Hematopoietic multipotent progenitor cell treated with erythropoietin and hydrocortisone succinate and interleukin-3 and kit ligand, for 15 days (in vitro differentiated cells): ENCODE data around the gene MED4.

Experiments
- DNase-seq: peaks from one replicate; pipeline ENCODE4 v3.0.0-alpha.2; 2015; ENCODE audit warnings: low spot score

MED4 gene, protein sequence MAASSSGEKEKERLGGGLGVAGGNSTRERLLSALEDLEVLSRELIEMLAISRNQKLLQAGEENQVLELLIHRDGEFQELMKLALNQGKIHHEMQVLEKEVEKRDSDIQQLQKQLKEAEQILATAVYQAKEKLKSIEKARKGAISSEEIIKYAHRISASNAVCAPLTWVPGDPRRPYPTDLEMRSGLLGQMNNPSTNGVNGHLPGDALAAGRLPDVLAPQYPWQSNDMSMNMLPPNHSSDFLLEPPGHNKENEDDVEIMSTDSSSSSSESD

DNA sequence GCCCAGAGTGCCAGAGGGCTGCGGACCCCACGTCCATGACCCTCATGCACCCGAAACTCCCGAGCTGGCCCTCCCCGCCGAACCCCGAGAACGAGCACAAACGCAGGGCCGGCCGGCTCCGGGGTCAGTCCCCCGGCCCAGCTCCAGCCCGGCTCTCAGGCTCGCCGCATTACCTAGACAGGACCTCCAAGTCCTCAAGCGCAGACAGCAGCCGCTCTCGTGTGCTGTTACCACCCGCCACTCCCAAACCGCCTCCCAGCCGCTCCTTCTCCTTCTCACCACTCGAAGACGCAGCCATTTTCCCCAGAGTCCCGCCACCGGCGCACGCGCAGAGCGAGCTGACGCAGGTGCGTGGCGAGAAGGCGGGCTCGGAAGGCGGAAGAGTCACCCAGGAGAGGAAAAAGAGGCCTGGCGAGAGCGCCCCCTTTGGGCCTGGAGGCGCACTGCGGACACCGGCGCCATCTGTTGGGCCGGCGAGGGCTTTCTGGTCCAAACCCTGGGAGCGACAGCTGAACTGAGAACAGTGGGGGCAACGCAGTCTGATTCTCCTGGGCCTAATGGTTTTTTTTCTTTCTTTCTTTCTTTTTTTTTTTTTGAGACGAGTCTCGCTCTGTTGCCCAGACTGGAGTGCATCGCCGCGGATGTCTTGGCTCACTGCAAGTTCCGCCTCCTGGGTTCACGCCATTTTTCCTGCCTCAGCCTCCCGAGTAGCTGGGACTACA is at the start of gene MED4:
TSS of gene MED4 (minus strand) at position 324 of the 722 bp plus-strand sequence. CDS start at position 298, 26 bp downstream.
- DNase-seq = peak; percentile 97

DNA sequence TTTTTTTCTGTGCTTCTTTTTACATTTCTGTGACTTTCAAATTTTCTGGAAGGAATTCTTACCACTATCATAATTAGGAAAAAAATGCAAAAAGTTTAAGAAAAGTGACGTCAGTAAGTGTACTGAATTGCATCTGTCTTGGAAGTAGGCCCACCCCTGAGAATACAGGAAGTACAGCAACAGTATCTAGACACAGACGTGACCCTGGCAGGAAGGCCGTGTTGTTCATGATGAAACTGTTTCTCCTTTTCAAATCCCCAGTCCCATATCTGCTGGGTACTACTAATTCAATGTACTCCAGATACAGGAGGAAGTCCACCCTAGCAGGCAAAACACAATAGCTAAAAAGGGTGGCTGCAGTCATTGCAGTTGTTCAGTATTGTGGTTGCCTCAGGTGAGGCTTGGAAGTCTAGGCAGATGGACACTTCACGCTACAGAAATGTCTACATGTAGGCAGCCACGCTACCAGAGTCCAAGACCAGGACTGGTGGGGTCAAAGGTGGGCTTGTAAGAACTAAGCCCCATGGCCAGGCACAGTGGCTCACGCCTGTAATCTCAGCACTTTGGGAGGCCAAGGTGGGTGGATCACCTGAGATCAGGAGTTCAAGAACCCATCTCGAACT is 49.6 kb upstream of the MED4 start:
- no peak for DNase-seq

DNA sequence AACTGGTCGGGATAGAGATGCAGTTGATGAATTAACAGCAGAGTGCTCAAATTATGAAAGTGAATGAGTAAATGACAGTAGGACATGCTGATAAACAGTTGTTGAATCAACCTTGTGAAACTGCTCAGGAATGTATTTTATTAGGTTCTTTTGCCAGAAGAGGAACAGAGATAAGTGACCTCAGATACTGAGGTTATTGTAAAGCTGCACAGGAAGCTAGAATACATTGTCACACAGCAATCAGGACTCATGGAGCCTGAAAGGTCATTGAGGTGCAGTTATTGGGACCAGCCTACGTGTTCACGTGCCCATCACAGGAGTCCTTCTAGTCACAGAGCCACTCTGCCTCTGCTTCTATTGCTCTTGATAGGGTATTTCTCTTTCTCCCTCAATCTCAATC is 47.5 kb upstream of the MED4 start:
- no peak for DNase-seq

DNA sequence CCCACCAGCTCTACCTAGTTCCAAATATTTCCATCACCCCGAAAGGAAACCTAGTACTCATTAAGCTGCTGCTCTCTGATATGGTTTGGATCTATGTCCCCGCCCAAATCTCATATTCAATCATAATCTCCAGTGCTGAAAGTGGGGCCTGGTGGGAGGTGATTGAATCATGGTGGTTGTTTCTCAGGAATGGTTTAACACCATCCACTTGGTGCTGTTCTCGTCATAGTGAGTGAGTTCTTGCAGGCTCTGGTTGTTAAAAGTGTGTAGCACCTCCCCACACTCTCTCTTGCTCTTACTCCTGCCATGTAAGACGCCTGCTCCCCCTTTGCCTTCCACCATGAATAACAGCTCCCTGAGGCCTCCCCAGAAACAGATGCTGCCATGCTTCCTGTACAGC is 43.4 kb upstream of the MED4 start:
- DNase-seq = no peak

DNA sequence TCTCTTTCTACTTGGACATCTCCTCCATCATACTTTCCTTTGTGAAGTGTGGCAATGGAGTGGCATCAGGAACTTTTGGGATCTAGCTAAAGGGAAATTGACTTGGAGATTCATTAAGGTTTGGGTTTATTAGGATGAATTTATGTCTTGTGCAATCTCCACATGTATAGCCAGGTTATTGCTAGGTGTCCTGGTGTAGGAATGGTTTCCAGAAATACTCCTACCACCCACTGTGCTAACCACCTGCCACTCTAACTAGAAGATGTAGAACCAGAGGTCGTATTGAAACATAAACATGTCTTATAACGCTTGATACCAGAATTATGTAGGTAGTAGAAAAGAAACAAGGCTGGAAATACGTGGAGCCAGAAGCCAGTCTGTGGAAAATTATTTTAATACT is 38.1 kb upstream of the MED4 start:
- DNase-seq = no peak

DNA sequence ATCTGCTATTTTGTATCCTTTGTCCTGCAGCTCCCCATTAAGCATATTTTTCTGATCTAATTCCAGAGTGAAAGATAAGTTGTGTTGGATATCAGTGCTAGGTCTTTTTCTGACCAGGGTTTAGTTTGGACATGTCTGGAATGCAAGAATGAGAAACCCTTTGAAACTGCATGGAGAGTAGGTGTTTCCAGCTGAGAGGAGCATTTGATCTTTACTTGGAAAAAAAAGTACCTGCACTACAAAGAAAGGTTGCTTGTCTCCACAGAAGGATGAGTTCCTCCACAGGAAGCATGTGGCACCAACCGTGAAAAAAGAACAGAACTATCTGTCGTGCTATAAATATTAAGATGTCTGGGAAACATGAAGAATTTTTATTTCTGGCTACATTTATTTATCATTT is 36.6 kb upstream of the MED4 start:
- DNase-seq = no peak

DNA sequence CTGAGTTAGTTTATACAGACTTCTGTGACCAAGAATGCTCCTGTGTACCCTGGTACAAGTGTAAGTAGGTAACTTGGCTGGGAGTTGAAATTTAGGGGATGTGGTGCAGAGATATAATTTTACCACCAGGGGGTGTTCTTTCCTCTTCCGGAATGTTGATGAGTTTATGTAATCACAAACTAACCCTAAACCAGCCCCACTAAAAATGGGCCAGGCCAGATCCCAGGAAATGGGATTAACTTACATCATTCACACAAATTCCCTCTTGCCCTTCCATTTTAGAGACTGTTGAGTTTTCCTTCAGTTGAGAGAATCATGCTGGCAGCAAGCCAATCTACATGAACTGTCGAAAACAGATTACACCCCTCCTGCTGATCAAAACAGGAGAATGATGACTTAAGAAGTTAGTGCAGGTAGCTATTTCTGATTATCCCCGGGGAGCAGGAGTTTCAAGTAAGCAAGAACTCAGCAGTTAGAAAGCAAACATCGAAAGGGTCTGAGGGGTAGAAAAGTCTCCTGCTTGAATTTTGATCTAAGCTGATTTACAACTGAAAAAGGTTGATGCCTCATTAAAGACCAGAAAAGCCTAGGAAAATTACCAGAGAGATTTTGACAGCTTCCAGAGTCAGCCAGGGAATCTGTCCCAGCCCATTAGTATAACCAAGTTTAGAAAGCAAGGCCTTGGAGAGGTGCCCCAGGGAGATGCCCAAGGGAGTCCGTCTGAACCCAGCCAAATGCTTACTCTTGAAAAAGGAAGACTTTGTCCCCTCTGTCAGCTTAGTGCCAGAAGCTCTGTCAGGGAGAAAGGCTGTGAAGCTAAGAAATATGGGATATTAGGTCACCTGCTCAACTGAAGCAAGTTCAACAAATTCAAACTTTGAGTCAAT is 32.3 kb upstream of the MED4 start:
- DNase-seq = peak; percentile 80

DNA sequence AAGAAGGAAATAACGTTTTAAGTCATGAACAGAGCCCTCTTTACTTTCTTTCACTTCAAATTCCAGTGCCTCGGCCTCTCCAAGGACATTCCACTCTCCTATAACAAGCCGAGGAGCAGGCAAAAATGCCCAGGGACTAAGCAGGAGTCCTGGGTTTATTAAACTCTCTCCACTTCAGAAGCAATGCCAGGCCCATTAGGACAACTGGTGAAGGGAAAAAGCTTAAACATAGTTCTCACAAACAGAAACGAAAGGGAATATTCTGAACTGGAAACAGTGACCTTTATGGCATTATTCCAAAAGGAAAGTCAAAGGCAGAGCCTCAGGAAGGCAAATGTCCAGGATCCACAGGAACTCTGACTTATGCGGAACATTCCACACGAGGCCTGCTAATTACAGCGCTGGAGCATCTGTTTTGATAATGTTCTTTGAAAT is 30.9 kb upstream of the MED4 start:
- DNase-seq = no peak

DNA sequence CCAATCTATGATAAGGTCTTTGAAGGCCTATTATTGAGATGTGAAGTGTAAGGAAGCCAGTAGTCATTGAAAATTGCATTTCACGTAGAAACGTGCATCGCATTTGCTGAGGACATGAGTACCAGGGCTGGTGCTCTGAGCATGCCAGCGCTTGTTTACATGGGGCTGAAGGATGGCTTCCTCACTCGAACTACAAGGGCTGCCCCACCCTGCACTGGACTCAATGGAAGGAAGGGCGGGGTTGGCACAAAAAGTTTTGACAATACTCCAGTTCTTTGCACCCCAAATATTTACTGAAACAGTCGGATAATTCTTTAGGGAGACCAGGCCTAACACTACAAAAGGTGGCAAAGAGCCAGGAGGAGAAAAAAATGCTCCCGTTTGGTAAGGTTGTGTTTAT is 28.9 kb upstream of the MED4 start:
- DNase-seq = no peak

DNA sequence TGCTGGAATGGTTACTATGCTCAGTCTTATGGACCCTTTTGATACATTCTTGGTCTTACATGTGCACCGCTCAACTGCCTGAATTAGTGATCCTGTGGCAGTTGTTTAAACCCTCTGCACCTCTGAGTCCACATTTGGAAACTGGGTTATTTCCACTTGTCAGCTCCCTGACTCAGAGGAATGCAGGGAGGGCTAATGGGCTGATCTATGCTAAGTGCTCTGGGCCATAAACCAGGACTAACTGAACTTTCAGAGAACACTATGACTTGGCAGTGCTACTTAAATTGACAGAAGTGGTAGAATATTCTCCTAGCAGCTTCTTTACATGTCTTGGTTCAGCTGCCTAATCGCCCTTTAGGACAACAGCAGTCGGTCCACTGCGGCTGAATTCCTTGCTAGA is 26.8 kb upstream of the MED4 start:
- no peak for DNase-seq

DNA sequence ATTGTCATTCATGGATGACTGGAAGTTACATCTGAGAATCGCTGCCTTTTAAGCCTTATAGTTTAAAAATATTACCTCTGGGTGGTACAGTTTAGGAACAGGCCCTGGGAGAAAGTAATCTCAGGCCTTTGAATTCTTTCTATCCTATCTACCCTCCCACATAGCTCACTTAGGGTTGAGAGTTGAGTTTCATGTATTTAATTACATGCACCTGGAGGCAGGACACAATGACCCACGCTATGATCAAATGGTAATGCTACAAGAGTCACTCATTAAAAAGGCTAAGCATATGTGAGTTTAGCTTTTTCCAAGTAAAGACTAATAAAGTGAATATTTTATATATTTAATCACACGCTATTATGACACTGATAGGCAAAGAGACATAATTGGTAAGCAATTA is 25.3 kb upstream of the MED4 start:
- no peak for DNase-seq

DNA sequence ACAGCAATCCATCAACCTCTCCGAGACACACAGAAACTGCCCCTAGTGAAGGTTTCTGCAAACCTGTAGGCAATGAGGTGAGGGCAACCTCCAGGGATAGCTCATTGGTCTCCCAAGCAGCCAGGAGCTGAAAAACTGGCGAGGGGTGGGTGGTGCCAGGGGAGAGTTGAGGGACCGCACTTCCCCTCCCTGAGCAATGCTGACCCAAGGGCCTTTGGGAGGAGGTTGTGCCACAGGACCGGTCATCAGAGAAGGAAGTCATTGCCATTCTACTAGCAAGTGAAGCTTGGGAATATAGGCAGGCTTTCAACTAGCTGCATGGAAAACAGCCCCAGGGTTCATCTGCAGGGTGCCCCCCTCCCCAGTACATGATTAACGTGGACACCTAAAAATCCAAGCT is 23.1 kb upstream of the MED4 start:
- no peak for DNase-seq

DNA sequence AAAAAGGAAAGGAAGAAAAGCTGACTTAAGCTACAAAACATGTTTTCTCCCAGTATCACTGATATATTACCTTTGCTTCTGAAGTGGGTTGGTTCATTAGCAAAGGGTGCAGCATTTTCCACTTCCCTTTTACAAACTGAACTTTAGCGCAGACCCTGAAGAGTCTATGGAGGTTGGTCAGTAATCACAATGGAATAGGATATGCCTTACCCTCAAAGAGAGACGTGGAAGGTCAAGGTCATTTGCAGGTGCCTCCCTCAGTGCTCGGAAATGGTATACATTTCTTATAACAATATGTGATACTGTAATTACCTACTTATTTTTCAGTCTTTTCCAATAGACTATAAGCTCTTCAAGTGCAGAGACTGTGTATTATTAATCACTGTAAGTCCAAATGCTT is 21.9 kb upstream of the MED4 start:
- no peak for DNase-seq

DNA sequence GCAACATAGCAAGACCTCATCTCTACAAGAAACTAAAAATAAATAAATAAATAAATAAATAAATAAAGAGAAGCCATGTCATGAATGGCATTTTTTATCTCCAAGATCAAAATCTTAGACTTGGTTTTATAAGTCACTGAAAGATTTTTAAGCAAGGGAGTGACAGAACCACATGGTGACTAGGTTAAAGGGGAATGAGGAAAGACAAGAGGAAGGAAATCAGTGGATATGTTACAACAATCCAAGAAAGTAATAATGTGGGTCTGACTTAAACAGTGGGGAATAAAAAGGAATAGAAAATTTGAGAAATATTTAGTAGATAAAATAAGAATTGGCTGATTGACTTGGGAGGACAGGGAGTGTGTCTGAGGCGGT is 18.8 kb upstream of the MED4 start:
- DNase-seq = no peak

DNA sequence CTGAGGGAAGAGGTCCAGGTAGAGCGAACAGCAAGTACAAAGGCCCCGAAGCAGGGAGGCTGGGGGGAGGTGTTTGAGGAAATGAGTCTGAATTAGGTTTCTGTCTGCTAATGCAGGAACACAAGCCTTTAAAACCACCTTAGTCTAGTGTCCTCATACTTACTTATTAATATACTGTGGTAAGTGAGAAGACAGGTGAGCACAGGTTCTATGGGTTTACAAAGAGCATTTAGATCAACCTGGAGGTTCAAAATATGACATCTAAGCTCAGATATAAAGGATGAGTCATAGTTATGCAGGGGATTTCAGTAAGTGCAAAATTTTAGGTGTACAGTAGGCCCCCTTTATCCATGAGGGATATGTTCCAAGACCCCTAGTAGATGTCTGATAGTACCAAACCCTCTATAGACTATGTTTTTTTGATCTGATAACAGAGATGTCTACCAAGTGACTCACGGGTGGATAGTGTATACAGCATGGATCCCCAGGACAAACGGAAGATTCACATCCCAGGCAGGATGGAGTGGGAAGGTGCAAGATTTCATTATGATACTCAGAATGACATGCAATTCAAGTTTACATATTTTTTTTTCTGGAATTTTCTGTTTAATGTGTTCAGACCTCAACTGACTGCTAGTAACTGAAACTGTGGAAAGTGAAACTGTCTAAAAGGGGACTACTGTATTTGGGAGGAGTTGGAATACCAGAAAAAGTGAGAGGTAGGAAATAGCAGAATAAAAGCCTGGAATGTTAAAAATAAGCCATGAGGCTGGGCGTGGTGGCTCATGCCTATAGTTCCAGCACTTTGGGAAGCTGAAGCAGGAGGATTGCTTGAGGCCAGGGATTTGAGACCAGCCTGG is 18.2 kb upstream of the MED4 start:
- DNase-seq = no peak

DNA sequence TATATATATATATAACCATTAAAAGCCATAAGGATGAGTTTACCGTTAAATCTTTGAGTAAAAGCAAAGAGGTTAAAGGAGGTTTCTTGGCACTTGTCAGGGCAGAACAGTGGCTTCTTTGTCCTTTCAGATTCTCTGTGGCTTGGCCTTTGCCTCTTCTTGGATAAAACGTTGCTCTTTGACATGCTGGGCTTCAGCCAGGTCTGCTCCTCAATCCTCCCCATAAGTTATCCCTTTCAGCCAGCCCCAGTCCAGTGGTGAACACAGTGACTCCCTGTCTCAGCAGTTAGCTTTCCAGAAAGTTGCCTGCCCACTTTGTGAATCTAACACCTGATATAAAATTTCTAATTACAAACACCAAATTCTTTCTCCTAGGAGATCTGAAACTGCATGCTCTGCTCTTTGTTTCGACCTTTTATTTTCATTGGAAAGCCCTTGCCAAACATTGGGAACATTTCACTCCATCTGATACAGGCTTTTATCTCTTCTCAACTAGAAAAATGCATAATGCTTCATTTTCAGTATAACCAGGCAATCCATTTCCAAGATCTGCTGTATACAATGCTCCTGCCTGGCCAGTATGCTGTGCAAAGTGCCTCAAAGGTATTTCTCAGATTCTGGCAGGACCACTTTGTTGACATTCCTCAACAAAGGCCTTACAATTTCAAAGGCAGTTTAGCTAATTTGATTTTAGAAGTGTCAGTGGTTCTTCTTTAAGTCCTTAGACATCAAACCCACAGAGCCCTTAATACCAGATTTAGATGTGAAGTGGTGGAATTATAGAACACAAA is 16.2 kb upstream of the MED4 start:
- no peak for DNase-seq

DNA sequence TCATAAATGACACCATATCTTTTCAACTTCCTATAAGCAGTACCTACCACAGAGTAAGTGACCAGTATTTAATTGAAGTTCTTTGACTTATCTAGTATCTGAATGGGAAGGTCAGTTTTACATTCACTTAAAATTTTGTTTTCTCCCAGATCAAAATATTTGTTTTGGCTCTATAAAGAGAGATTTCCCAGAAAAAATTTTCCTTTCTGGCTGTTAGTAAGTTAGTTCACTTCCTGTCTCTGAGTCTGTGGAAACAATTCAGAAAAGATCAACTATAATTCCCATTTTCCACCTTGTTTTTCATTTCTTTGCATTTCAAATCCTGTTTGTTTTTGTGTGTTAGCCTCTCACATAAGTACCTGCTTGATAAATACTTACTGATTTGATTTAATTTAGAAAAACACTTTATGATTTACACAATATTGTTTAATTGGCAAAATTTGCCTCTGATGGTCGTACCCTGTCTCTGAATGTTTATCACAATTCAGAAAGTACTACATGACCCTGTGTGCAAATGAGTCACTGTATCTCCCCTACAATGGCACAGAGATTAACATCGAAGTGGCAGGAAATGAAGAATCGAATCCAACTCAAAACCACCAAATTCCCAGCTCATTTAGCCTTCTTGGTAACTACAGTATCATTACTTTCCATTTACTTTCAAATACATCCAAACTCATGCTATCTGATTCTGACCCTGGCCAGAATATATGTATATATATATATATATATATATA is 15.4 kb upstream of the MED4 start:
- no peak for DNase-seq

DNA sequence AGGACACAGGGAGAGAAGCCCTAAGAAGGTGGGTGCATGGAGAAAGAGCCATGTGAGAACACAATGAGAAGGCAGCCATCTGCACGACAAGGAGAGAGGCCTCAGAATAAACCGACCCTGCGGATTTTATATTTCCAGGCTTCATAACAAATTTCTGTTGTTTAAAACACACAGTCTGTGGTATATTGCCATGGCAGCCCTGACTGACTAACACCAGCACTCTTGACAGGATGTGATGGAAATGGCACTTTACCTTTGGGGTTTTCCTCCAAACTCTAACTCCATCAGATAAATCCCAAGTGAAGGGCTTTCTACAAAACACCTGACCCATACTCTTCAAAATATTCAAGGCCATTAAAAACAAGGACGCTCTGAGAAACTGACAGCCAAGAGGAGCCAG is 13.2 kb upstream of the MED4 start:
- DNase-seq = no peak

DNA sequence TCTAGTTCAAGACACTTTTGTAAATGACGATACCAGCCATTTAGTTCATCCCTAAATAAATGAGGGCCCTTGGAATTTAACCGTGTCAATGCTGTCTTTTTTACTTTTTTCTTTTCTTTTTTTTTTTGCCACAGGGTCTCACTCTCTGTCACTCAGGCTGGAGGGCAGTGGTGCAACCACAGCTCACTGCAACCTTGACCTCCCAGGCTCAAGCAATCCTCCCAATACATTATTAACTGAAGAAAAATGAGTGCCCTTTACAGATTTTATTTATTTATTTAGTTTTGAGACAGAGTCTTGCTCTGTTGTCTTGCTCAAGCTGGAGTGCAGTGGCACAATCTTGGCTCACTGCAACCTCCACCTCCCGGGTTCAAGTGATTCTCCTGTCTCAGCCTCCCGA is 2.9 kb upstream of the MED4 start:
- no peak for DNase-seq

DNA sequence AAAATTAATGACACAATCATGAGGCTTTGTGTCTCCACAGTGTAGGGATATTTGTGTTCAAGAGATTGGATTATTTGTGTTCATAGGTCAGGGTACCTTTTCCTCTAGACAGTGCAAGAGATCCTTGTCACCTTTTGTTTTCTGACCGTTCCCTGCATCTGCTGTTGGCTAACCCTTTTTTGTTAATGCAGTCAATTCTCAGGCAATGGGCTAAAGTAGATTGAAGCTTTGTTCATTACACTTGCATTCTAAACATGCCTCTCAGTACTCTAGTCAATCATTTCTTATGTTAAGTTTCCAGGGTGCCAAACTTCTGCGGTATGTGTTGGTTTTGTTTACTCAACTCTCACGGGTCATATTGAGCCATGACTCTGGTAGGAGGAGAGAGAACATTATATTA is 1.8 kb upstream of the MED4 start:
- no peak for DNase-seq
